ENCODE measurements around the gene CAMK4. TPM values are rescaled to one million over a fixed set of nuclear protein-coding genes. Genes with fewer than 3 reads are reported as not detected.

Gene CAMK4
- total and polyA plus RNA-seq, 7 donors, result 0.02 to 1.00 (median 0.15) TPM; not detected in 1

DNA sequence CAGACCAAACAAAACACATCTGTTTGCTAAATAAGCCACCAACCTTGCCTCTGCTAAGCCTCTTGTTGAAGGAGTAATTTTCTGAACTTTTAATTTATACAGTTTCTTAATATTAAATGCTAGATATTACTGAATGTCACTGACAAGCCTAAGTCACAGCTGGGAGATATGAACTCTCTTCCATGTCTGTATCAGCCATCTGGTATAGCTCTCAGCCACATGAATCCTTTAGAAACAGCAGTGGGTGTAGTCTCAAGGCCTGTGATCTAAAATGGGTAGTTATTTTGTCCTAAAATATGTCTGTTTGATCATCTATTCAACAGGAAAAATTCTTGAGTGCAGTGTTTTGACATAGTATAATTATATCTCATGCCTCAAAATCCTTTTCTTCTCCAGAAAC lies 97.2 kb downstream of the CAMK4 start:
- Histone ChIP-seq H3K4me1 (no peaks in the 10 kb centered on the region), H3K27ac (no peak overlapping the region), H3K36me3 (ENCODE audit: insufficient read depth in 1 of 2, low read depth in 1 of 2) (no peaks in the 10 kb centered on the region), H3K9me3 (no peaks in the 10 kb centered on the region), H3K4me3 (no peak overlapping the region), H3K27me3 (ENCODE audit: insufficient read depth in 3 of 3, low read length in 2 of 3) (no peaks in the 10 kb centered on the region)
- DNase-seq (no peak), ATAC-seq (no peak)
- intact Hi-C loops (cut with DNase I), result no loop called here
- TF ChIP-seq, protein P1, sequence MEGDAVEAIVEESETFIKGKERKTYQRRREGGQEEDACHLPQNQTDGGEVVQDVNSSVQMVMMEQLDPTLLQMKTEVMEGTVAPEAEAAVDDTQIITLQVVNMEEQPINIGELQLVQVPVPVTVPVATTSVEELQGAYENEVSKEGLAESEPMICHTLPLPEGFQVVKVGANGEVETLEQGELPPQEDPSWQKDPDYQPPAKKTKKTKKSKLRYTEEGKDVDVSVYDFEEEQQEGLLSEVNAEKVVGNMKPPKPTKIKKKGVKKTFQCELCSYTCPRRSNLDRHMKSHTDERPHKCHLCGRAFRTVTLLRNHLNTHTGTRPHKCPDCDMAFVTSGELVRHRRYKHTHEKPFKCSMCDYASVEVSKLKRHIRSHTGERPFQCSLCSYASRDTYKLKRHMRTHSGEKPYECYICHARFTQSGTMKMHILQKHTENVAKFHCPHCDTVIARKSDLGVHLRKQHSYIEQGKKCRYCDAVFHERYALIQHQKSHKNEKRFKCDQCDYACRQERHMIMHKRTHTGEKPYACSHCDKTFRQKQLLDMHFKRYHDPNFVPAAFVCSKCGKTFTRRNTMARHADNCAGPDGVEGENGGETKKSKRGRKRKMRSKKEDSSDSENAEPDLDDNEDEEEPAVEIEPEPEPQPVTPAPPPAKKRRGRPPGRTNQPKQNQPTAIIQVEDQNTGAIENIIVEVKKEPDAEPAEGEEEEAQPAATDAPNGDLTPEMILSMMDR (IDR thresholded peaks at IDR 0.05), result no peak

GRCh38 chr5:111326551-111326950 lies 102.4 kb downstream of the CAMK4 start:
- Histone ChIP-seq H3K36me3 (ENCODE audit: insufficient read depth in 1 of 2, low read depth in 1 of 2) (no peaks in the 10 kb centered on the region), H3K4me1 (no peaks in the 10 kb centered on the region), H3K27ac (no peak overlapping the region), H3K4me3 (no peak overlapping the region), H3K27me3 (ENCODE audit: insufficient read depth in 3 of 3, low read length in 2 of 3) (no peaks in the 10 kb centered on the region), H3K9me3 (peaks cover 5% of the 10 kb centered on the region)
- 91% methylated on average over 4 of the region's 4 CpGs for WGBS, 3 donors
- DNase-seq (no peak), ATAC-seq (no peak)
- intact Hi-C loops (cut with DNase I), result no loop called here
- TF ChIP-seq, protein P1 (IDR thresholded peaks at IDR 0.05), result no peak

- no peak for ATAC-seq
- no peak overlapping the region for H3K27ac ChIP-seq
- no peaks in the 10 kb centered on the region for H3K9me3 ChIP-seq
- H3K36me3 ChIP-seq (ENCODE audit: insufficient read depth in 1 of 2, low read depth in 1 of 2), result no peaks in the 10 kb centered on the region
- H3K4me3 ChIP-seq, result no peak overlapping the region
- TF ChIP-seq, protein P1 (IDR thresholded peaks at IDR 0.05), result no peak
- 75 to 79% (median 76%) methylated on average over 1 of the region's 1 CpG for WGBS, 3 donors
- H3K27me3 ChIP-seq (ENCODE audit: insufficient read depth in 3 of 3, low read length in 2 of 3), result no peaks in the 10 kb centered on the region
- no peaks in the 10 kb centered on the region for H3K4me1 ChIP-seq
- DNase-seq, result no peak
- intact Hi-C loops (cut with DNase I), result no loop called here
Observed at GRCh38 chr5:111337133-111337532, 112.9 kb downstream of the CAMK4 start.

DNA sequence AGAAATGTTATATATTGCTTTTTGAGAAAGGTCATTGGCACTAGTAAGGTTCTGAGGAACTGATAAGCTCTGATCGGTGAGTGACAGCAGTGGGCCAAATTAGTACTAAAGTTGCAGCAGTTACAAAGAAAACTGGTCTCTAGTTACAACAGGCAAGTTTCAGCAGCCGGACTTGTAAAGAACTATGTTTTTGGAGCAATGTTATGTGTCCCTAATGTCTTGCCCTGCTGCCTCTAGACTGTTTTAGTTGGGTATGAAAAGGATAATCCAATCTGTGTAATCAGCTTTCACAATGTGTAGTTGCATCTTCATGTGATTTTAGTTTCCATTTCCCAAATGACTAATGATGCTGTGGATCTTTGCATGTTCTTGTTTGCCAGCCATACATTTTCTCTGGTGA lies 113.5 kb downstream of the CAMK4 start:
- Histone ChIP-seq H3K27ac (no peak overlapping the region), H3K4me3 (no peak overlapping the region), H3K36me3 (ENCODE audit: insufficient read depth in 1 of 2, low read depth in 1 of 2) (no peaks in the 10 kb centered on the region), H3K4me1 (no peaks in the 10 kb centered on the region), H3K9me3 (no peaks in the 10 kb centered on the region), H3K27me3 (ENCODE audit: insufficient read depth in 3 of 3, low read length in 2 of 3) (no peaks in the 10 kb centered on the region)
- WGBS, 3 donors, result 21 to 27% (median 25%) methylated on average over 2 of the region's 2 CpGs
- ATAC-seq, result no peak
- DNase-seq, result no peak
- TF ChIP-seq, protein P1 (IDR thresholded peaks at IDR 0.05), result no peak
- intact Hi-C loops (cut with DNase I), result no loop called here

DNA sequence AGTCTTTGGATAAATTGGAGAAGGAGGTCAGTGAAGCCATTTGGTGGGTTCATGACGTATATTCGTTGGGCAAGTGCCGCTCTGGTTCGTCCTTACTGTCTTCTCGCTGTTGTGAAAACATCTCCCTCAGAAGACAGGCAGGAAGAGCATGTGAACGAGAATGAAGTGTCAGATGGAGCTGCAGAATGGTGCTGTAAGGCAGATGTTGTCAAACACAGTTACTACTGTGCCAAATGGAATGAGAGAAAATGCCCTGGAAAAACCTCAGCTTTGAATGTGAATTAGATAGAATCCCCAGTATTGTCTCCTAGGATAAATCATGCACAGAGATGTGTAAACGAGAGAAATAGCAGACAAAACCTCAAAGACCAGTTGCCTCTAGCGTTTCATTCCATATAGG lies 121.5 kb downstream of the CAMK4 start:
- TF ChIP-seq, protein P1 (IDR thresholded peaks at IDR 0.05), result no peak
- Histone ChIP-seq H3K4me3 (no peak overlapping the region), H3K4me1 (no peaks in the 10 kb centered on the region), H3K27ac (no peak overlapping the region), H3K9me3 (no peaks in the 10 kb centered on the region), H3K36me3 (ENCODE audit: insufficient read depth in 1 of 2, low read depth in 1 of 2) (no peaks in the 10 kb centered on the region), H3K27me3 (ENCODE audit: insufficient read depth in 3 of 3, low read length in 2 of 3) (no peaks in the 10 kb centered on the region)
- WGBS, 3 donors, result 33 to 45% (median 42%) methylated on average over 8 of the region's 8 CpGs
- DNase-seq (no peak), ATAC-seq (no peak)
- intact Hi-C loops (cut with DNase I), result no loop called here

Measured in psoas muscle (tissue), 8 donors.